Gastrocnemius medialis (tissue), 4 donors: Measurements from ENCODE around the gene BRCA1. TPM values are rescaled to one million over a fixed set of nuclear protein-coding genes. Genes with fewer than 3 reads are reported as not detected.

Experiments
- ATAC-seq, 2 donors: fragments of 150-250 bp; one replicate each; pipeline ENCODE4 v1.9.1; 2016
- DNase-seq, 2 donors: peaks; one replicate each; pipeline ENCODE4 v3.0.0-alpha.2; 2019
- H3K27ac ChIP-seq, 4 donors: fragments of 200-600 bp; sonication (generic); 1 replicate in 1 of 4; 2 replicates in 3 of 4; pipeline ENCODE4 v1.5.1; 2016 to 2018; ENCODE audit warnings: mild to moderate bottlenecking in 2 of 4, moderate library complexity in 1 of 4
- H3K27me3 ChIP-seq, 3 donors: fragments of 200-600 bp; sonication (generic) in 2 of 3; 1 replicate in 1 of 3; 2 replicates in 2 of 3; pipeline versions ENCODE4 v1.5.1 to v1.6.0; 2016 to 2019; ENCODE audit warnings: mild to moderate bottlenecking in 1 of 3, moderate library complexity in 1 of 3
- H3K36me3 ChIP-seq, 2 donors: fragments of 200-600 bp; sonication (generic) in 1 of 2; one replicate each; pipeline ENCODE4 v1.5.1; 2017 to 2018
- H3K4me1 ChIP-seq, 2 donors: fragments of 200-600 bp; sonication (generic) in 1 of 2; one replicate each; pipeline ENCODE4 v1.5.1; 2016 to 2017; ENCODE audit warnings: mild to moderate bottlenecking in 2 of 2
- H3K4me3 ChIP-seq, 4 donors: fragments of 200-600 bp; sonication (generic) in 3 of 4; 1 replicate in 1 of 4; 2 replicates in 3 of 4; pipeline ENCODE4 v1.5.1; 2016 to 2019; ENCODE audit warnings: mild to moderate bottlenecking in 2 of 4
- H3K9me3 ChIP-seq, 3 donors: fragments of 200-600 bp; sonication (generic) in 2 of 3; 1 replicate in 1 of 3; 2 replicates in 2 of 3; pipeline ENCODE4 v1.5.1; 2016 to 2019
- CTCF ChIP-seq, 5 experiments: fragments of 450-650 bp in 3 of 5; fragments of 200-600 bp in 2 of 5; sonication (generic) in 2 of 5; IDR thresholded peaks in 4 of 5; conservative IDR thresholded peaks in 1 of 5; 1 replicate in 4 of 5; 2 replicates in 1 of 5; pipeline ENCODE4 v1.5.1; 2016 to 2019; ENCODE audit warnings: antibody characterized with exemption in 5 of 5, mild to moderate bottlenecking in 3 of 5, moderate library complexity in 3 of 5
- POLR2A ChIP-seq, 2 donors: fragments of 450-650 bp; IDR thresholded peaks; one replicate each; pipeline ENCODE4 v1.6.1; 2017; ENCODE audit warnings: antibody characterized with exemption in 2 of 2, mild to moderate bottlenecking in 2 of 2, moderate library complexity in 2 of 2
- in situ Hi-C, 4 donors: fragments of 200-750 bp; cut with MboI; loops; one replicate each; pipeline versions ENCODE4 v1.15.0 to v1.8.0; 2017; ENCODE audit warnings: low sequenced_read_pairs in 4 of 4
- intact Hi-C: fragments of 100-400 bp; cut with DNase I; formaldehyde crosslinking; loops from one replicate; pipeline ENCODE4 v1.15.1; 2023; ENCODE audit warnings: low total_unique reads
- total RNA-seq, 4 donors: library from RNA; depleted of rRNA; stranded (reverse); fragments of >200 nt; gene quantifications; one replicate each; pipeline versions ENCODE4 v1.1.0 to v1.2.3, GENCODE V29; 2016

BRCA1 gene
- total RNA-seq, 4 donors from 2014 or later: 2.8 to 4.8 (median 4.0) TPM

DNA sequence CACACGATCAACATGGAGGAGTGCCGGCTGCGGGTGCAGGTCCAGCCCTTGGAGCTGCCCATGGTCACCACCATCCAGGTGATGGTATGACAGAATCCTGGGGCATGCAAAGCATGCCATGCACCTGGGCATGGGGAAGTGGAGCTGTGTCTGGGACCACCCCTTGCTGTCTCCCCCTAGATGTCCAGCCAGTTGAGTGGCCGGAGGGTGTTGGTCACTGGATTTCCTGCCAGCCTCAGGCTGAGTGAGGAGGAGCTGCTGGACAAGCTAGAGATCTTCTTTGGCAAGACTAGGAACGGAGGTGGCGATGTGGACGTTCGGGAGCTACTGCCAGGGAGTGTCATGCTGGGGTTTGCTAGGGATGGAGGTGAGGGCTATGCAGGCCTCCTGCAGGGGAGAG, 111.9 kb downstream of the BRCA1 start:
- no peak for TF ChIP-seq CTCF (IDR thresholded peaks at IDR 0.05 in 4 of 5, conservative IDR thresholded peaks at IDR 0.05 in 1 of 5)
- TF ChIP-seq POLR2A (IDR thresholded peaks at IDR 0.05): no peak
- in situ Hi-C loops: loop anchor here in 1 of 4 donors (25.0 kb wide), 1 partner anchor 299 kb away; no protein-coding TSS in a partner anchor
- ATAC-seq (no peak), DNase-seq (no peak)
- Histone ChIP-seq H3K27ac (peak overlapping the region; percentile 3 to 78 (median 46)), H3K9me3 (no peaks in the 10 kb centered on the region), H3K36me3 (peaks cover 0 to 9% of the 10 kb centered on the region in 2 donors), H3K4me3 (no peak overlapping the region), H3K4me1 (peaks cover 13 to 15% of the 10 kb centered on the region in 2 donors), H3K27me3 (no peaks in the 10 kb centered on the region)
- intact Hi-C loops: no loop called here

GRCh38 chr17:43011728-43012472, 113.3 kb downstream of the BRCA1 start:
- H3K4me1 ChIP-seq: peaks cover 17 to 21% of the 10 kb centered on the region in 2 donors
- DNase-seq (no peak), ATAC-seq (no peak)
- no peaks in the 10 kb centered on the region for H3K9me3 ChIP-seq
- in situ Hi-C loops (loop anchor here in 1 of 4 donors (25.0 kb wide), 1 partner anchor 300 kb away; no protein-coding TSS in a partner anchor), intact Hi-C loops (no loop called here)
- H3K36me3 ChIP-seq: peaks cover 0 to 9% of the 10 kb centered on the region in 2 donors
- no peak overlapping the region for H3K4me3 ChIP-seq
- no peaks in the 10 kb centered on the region for H3K27me3 ChIP-seq
- TF ChIP-seq CTCF (IDR thresholded peaks at IDR 0.05 in 4 of 5, conservative IDR thresholded peaks at IDR 0.05 in 1 of 5): no peak
- no peak for TF ChIP-seq POLR2A (IDR thresholded peaks at IDR 0.05)
- H3K27ac ChIP-seq: peak overlapping the region; percentile 21 to 78 (median 27)

GRCh38 chr17:43010667-43011308, 114.4 kb downstream of the BRCA1 start:
- no peaks in the 10 kb centered on the region for H3K27me3 ChIP-seq
- peak overlapping the region; percentile 3 to 47 (median 23) for H3K27ac ChIP-seq
- peaks cover 0 to 1% of the 10 kb centered on the region in 2 donors for H3K36me3 ChIP-seq
- TF ChIP-seq CTCF (IDR thresholded peaks at IDR 0.05 in 4 of 5, conservative IDR thresholded peaks at IDR 0.05 in 1 of 5) (no peak), POLR2A (IDR thresholded peaks at IDR 0.05) (peak in 1 of 2 donors; percentile 9)
- H3K4me1 ChIP-seq: peaks cover 7 to 18% of the 10 kb centered on the region in 2 donors
- intact Hi-C loops (no loop called here), in situ Hi-C loops (loop anchor here in 1 of 4 donors (25.0 kb wide), 1 partner anchor 302 kb away; no protein-coding TSS in a partner anchor)
- no peaks in the 10 kb centered on the region for H3K9me3 ChIP-seq
- no peak overlapping the region for H3K4me3 ChIP-seq
- DNase-seq: no peak
- no peak for ATAC-seq

GRCh38 chr17:43006639-43007551, 118.3 kb downstream of the BRCA1 start, which contains the start of gene IFI35:
IFI35 (plus strand) TSS chr17:43006784; CDS start chr17:43006948, 164 bp downstream.
- intact Hi-C loops (no loop called here), in situ Hi-C loops (loop anchor here in 1 of 4 donors (25.0 kb wide), 1 partner anchor 305 kb away; no protein-coding TSS in a partner anchor)
- H3K27ac ChIP-seq: peak within 1 kb of the TSS; percentile 78 to 84 (median 84)
- peak within 1 kb of the TSS; percentile 63 to 75 (median 67) for H3K4me3 ChIP-seq
- TF ChIP-seq CTCF (IDR thresholded peaks at IDR 0.05 in 4 of 5, conservative IDR thresholded peaks at IDR 0.05 in 1 of 5) (peak in 2 of 5 experiments; percentile 48 to 49), POLR2A (IDR thresholded peaks at IDR 0.05) (peak; percentile 16 to 32)
- H3K36me3 ChIP-seq: peaks cover 2 to 19% of the 10 kb centered on the region in 2 donors
- peaks cover 2 to 18% of the 10 kb centered on the region in 2 donors for H3K4me1 ChIP-seq
- H3K9me3 ChIP-seq: no peaks in the 10 kb centered on the region
- ATAC-seq (peak; percentile 74 to 81), DNase-seq (peak; percentile 66 to 77)
- H3K27me3 ChIP-seq: no peaks in the 10 kb centered on the region
